Activated CD4-positive, alpha-beta T cell treated with anti-CD3 and anti-CD28 coated beads, Interleukin-2, amount 50 U/mL, for 16 hours (primary cell): Measurements from ENCODE around the gene MADD.

Experiments
- DNase-seq: peaks from one replicate; pipeline ENCODE4 v3.0.0-alpha.2; 2020

The MADD gene

GRCh38 chr11:47253660-47254059, 16.3 kb upstream of the MADD start:
- no peak for DNase-seq

DNA sequence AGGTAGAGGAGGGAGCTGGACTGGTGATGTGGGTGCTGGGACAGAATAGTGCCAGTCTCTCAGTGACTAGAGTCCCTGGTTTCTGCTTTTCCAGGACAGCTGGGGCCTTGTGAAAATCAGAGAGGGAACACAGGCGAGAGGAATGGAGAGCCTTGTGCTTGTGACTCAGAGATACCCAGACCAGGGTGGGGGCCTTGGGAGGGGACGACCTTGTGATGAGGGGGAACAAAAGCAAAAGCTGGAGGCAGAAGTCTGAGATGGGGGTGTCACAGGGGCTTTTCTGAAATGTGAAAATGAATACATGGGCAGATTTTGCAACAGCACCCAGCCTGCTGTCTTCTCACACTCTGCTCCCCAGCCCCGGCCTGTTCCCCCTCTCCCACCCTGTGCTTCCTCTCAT, 15.5 kb upstream of the MADD start:
- no peak for DNase-seq

DNA sequence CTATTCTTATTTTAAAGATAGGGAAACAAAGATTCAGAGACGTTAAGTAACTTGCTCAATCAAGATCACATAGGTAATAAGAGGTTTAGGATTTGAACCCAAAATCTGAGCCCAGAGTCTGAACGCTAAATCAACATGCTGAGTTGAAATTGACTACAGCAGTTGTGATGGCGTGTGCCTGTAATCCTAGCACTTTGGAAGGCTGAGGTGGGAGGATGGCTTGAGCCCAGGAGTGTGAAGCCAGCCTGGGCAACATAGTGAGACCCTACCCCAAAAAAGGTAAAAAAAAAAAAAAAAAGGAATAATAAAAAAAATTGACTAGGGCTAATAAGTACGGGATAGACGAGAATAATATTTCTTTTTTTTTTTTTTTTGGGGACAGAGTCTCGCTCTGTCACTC, 13.6 kb upstream of the MADD start:
- DNase-seq = no peak

DNA sequence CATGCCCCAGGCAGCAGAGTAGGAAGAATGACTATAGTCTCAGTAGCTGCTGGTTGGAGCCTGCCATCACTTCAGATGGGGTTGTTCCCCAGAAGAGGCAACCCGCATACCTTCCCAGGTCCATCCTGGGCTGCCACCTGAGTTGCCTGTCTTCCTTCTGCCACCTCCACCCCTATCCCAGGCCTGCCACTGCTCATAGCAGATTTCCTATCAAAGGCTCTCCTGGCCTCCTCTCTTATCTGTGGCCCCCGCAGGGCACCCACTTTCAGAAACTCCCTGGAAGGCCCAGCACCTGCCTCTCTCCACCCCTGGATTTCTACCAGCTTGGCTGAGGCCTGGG, 12.8 kb upstream of the MADD start:
- DNase-seq = no peak

DNA sequence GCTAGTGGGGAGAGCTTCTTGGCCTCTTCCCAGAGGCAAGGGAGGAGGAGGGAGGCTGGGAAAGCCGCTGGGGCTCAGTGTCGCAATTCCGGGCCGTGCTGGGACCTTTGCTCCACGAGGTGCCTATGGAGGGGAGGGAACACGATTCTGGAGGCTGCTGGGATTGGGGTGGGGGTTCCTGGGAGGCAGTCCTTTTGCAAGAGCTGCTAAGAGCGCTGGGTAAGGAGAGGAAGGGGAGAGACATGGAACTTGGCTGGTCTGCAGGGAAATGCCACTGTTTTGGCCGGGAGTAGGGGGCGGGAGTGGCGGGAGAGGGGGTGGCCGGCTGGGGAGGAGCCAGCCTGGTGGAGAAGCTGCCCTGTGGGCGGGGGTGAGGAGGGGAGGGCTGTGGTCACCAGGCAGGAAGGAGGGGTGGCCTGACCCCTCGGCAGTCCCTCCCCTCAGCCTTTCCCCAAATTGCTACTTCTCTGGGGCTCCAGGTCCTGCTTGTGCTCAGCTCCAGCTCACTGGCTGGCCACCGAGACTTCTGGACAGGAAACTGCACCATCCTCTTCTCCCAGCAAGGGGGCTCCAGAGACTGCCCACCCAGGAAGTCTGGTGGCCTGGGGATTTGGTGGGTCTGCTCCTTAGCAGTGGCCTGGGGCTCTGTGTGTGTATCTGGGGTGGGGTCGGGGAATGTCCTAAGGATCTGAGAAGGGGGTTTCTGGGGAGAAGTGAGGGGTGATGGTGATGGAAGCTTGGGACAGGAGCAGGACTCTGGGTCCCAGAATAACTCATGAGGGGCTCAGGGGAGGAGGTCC, 12.2 kb upstream of the MADD start, which contains the start of gene NR1H3:
NR1H3 (plus strand) TSS at position 480 of the 800 bp plus-strand sequence. CDS start 1,221 bp downstream, outside the sequence.
- no peak for DNase-seq

DNA sequence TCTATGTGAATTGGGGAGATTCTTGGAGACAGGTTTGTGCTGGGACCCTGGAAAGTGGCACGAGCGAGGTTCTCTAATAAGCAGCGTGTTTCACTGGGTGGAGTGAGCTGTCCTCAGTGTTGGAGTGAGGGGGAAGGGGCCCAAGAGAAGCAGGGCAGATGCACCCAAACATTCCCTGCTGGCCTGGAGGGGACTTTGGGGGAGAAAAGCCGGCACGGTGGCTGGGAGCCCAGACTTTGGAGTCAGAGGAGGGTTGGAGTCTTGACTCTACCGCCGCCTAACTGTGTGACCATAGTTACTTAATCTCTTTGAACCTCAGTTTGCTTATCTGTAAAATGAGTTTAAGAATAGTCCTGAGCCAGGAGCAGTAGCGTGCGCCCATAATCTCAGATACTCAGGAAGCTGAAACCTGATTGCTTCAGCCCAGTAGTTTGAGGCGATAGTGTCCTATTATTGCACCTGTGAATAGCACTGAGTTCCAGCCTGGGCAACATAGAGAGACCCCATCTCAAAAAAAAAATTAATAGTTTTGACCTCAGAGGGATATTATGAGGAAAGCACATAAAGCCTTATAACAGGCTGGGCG, 11.5 kb upstream of the MADD start:
- no peak for DNase-seq

GRCh38 chr11:47259232-47259977, 10.5 kb upstream of the MADD start:
- DNase-seq = peak; percentile 33

- no peak for DNase-seq
Observed at GRCh38 chr11:47260366-47260765, 9.6 kb upstream of the MADD start.

DNA sequence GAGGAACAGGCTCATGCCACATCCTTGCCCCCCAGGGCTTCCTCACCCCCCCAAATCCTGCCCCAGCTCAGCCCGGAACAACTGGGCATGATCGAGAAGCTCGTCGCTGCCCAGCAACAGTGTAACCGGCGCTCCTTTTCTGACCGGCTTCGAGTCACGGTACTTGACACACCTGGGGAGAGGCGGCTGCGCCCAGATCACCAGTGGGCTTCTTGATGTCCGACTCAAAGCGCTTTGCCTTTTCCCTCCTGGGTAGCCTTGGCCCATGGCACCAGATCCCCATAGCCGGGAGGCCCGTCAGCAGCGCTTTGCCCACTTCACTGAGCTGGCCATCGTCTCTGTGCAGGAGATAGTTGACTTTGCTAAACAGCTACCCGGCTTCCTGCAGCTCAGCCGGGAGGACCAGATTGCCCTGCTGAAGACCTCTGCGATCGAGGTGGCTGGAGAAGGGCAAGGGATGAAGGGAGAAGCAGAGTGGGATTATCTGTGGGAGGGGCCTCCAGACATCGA, 8.6 kb upstream of the MADD start:
- DNase-seq = no peak

DNA sequence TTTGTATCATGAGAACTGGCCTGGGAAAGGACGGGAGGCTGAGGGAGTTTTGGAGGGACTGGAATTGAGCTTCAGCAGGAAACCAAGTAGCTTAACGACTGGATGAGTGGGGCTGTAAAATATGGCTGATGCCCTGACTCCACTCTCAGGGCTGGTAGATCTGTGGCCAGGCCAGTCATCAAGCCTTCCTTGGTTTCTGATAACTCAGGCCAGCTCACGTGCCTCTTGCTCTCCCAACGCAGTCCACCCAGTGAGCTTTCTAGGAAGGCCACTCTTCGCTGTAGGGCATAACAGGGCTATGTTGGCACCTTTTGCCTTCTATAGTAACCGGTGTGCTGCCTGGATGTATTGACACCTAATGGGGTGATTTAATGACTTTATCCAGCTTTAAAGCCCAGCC, 5.8 kb upstream of the MADD start:
- DNase-seq = no peak

GRCh38 chr11:47264521-47264920, 5.4 kb upstream of the MADD start:
- no peak for DNase-seq

- DNase-seq = no peak
Observed at GRCh38 chr11:47267876-47268275, 2.1 kb upstream of the MADD start.

DNA sequence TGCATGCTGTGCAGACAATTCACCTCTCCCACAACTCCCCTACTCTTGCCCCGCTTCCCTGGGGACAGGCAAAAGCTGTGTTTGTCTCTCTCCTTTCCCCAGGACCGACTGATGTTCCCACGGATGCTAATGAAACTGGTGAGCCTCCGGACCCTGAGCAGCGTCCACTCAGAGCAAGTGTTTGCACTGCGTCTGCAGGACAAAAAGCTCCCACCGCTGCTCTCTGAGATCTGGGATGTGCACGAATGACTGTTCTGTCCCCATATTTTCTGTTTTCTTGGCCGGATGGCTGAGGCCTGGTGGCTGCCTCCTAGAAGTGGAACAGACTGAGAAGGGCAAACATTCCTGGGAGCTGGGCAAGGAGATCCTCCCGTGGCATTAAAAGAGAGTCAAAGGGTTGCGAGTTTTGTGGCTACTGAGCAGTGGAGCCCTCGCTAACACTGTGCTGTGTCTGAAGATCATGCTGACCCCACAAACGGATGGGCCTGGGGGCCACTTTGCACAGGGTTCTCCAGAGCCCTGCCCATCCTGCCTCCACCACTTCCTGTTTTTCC, 1.4 kb upstream of the MADD start:
- DNase-seq = no peak

DNA sequence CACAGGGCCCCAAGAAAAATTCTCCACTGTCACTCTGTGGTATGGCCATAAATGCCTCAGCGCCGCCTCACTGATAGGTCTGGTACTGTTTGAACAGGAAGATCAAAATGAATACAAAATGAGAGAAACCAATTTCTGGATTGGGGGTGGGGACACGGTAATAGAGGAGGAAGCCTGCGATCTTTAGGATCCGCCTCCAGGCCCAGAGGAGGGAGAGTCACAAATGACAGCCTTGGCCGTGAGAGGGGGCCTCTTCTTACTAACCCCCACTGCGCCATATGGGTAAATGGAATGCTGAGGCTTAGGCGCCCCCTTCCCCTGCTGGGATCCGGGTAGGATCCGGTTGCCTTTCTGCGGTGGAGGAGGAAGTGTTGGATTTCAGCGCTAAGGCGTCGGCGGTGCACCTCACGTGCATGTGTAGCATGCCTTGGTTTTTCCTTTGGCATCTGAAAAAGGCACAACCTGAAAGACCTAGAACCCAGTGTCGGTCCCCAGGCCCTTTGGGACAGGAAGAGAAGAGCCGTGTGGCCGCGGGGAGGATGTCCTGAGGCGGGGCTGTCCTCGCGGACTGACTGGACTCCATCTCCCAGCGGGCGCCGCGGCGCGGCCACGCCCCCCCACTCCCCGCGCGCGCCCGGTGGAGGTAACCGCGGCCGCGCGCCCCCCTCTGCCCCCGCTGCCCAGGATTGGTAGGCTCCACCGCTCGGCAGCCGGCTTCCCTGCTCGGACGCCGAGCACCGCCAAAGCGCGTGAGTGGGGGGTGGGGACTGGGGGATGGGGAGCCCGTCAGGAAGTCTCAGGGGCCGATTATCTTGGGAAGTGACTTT, 718 bp upstream of the MADD start:
- peak; percentile 91 for DNase-seq

GRCh38 chr11:47270331-47271271, 668 bp downstream of the MADD start:
- peak; percentile 69 for DNase-seq

GRCh38 chr11:47271328-47271727, 1.4 kb downstream of the MADD start:
- DNase-seq = peak; percentile 19

GRCh38 chr11:47271961-47272661, 2.2 kb downstream of the MADD start:
- no peak for DNase-seq

DNA sequence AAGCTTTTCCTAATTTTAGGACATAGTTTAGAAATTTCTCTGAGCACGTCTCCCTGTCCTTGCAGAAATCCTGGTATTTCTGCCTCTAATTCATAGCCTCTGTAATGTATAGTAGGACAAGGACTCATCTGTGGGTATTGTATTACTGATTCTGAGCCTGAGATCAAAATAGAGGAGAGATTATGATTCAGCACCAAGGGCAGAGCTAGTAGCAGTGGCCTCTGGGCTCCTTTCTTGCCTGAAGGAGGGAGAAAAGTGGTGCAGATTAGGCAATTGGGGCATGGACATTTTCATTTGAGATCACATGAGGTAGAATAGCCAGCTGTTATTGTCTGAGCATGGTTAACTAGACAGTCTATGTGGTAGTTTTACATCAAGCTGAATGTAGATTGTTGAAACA, 2.8 kb downstream of the MADD start:
- DNase-seq = no peak

- no peak for DNase-seq
Observed at GRCh38 chr11:47274495-47275235, 4.7 kb downstream of the MADD start.

DNA sequence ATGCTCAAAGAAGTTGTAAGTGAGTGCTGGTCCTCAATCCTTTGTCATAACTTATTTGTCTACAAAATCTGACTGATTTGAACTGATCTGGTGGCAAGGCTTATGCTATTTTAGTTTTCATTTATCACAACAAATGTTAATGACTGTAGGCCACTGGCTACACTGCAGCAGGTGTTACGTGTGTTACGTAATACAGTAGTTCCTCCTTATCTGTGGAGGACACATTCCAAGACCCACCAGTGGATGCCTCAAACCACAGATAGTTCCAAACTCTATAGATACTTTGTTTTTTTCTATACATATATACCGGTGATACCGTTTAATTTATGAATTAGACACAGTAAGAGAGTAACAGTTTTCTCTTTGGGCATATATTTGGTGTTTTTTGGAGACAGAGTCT, 7.0 kb downstream of the MADD start:
- DNase-seq = no peak
